ENCODE data around the gene NSD2. TPM values are rescaled to one million over a fixed set of nuclear protein-coding genes. Genes with fewer than 3 reads are reported as not detected.
"Not testable (repeated sequence)": the region's sequence is repeated elsewhere in the genome, so short reads cannot be mapped to it uniquely, and the experiment has no call there.

Gene NSD2
- polyA plus RNA-seq, 4 donors, result 8.4 to 46.4 (median 22.5) TPM

DNA sequence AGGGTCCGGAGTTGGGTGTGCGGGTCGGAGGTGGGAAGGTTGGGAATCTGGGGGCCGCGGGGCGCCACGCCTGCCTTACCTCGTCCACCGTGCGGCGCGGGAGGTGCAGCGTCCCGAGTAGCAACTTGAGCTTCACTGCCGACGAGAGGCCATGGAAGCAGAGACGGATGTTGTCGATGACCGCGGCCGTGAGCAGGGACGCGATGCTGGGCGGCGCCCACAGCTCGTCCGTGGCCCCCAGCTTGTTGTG, 137.4 kb downstream of the NSD2 start:
- Histone ChIP-seq H3K27ac (ENCODE audit: low read depth in 1 of 3, low read length in 2 of 3) (peak overlapping the region; percentile 87 to 95 (median 92)), H3K36me3 (ENCODE audit: control insufficient read depth in 3 of 3, insufficient read depth in 2 of 3, low read depth in 1 of 3, low read length in 3 of 3) (peaks cover 0 to 20% (median 4%) of the 10 kb centered on the region in 3 donors), H3K4me3 (ENCODE audit: low read depth in 1 of 3, low read length in 3 of 3) (peak overlapping the region; percentile 82 to 94 (median 89)), H3K27me3 (ENCODE audit: control insufficient read depth in 3 of 3, insufficient read depth in 3 of 3, low read length in 3 of 3) (no peaks in the 10 kb centered on the region), H3K9me3 (ENCODE audit: control insufficient read depth in 2 of 2, insufficient read depth in 1 of 2, low read depth in 1 of 2, low read length in 1 of 2) (no peaks in the 10 kb centered on the region), H3K4me1 (ENCODE audit: control insufficient read depth in 3 of 3, insufficient read depth in 2 of 3, low read depth in 1 of 3, low read length in 2 of 3) (peaks cover 0 to 3% (median 2%) of the 10 kb centered on the region in 3 donors)
- WGBS, 3 donors, result 0 to 1% (median 0%) methylated on average over 20 to 27 of the region's 27 CpGs
- FAIRE-seq (no peak), DNase-seq (no peak)

- H3K9me3 ChIP-seq (ENCODE audit: control insufficient read depth in 2 of 2, insufficient read depth in 1 of 2, low read depth in 1 of 2, low read length in 1 of 2), result no peaks in the 10 kb centered on the region
- H3K27ac ChIP-seq (ENCODE audit: low read depth in 1 of 3, low read length in 2 of 3), result peak within 1 kb of the TSS; percentile 87 to 95 (median 92)
- H3K36me3 ChIP-seq (ENCODE audit: control insufficient read depth in 3 of 3, insufficient read depth in 2 of 3, low read depth in 1 of 3, low read length in 3 of 3), result peaks cover 0 to 16% (median 4%) of the 10 kb centered on the region in 3 donors
- no peaks in the 10 kb centered on the region for H3K27me3 ChIP-seq (ENCODE audit: control insufficient read depth in 3 of 3, insufficient read depth in 3 of 3, low read length in 3 of 3)
- DNase-seq (peak; percentile 97 to 99), FAIRE-seq (no peak)
- WGBS, 3 donors, result 0% methylated on average over 76 to 95 of the region's 95 CpGs
- peak within 1 kb of the TSS; percentile 82 to 94 (median 89) for H3K4me3 ChIP-seq (ENCODE audit: low read depth in 1 of 3, low read length in 3 of 3)
- H3K4me1 ChIP-seq (ENCODE audit: control insufficient read depth in 3 of 3, insufficient read depth in 2 of 3, low read depth in 1 of 3, low read length in 2 of 3), result peaks cover 0 to 3% (median 2%) of the 10 kb centered on the region in 3 donors
Measured at GRCh38 chr4:2008921-2009650, 137.9 kb downstream of the NSD2 start, which contains the start of gene NELFA. NELFA (minus strand) TSS chr4:2008974; CDS start chr4:2008959, 15 bp downstream.

- no peaks in the 10 kb centered on the region for H3K9me3 ChIP-seq (ENCODE audit: control insufficient read depth in 2 of 2, insufficient read depth in 1 of 2, low read depth in 1 of 2, low read length in 1 of 2)
- peaks cover 0 to 3% (median 2%) of the 10 kb centered on the region in 3 donors for H3K4me1 ChIP-seq (ENCODE audit: control insufficient read depth in 3 of 3, insufficient read depth in 2 of 3, low read depth in 1 of 3, low read length in 2 of 3)
- FAIRE-seq (no peak), DNase-seq (peak; percentile 72 to 85)
- peak overlapping the region; percentile 82 to 94 (median 89) for H3K4me3 ChIP-seq (ENCODE audit: low read depth in 1 of 3, low read length in 3 of 3)
- WGBS, 3 donors, result 1 to 5% (median 5%) methylated on average over 23 of the region's 23 CpGs
- no peaks in the 10 kb centered on the region for H3K27me3 ChIP-seq (ENCODE audit: control insufficient read depth in 3 of 3, insufficient read depth in 3 of 3, low read length in 3 of 3)
- peak overlapping the region; percentile 87 to 95 (median 92) for H3K27ac ChIP-seq (ENCODE audit: low read depth in 1 of 3, low read length in 2 of 3)
- peaks cover 0 to 13% (median 4%) of the 10 kb centered on the region in 3 donors for H3K36me3 ChIP-seq (ENCODE audit: control insufficient read depth in 3 of 3, insufficient read depth in 2 of 3, low read depth in 1 of 3, low read length in 3 of 3)
Measured at GRCh38 chr4:2009651-2010233, 138.5 kb downstream of the NSD2 start.

- Histone ChIP-seq H3K27me3 (ENCODE audit: control insufficient read depth in 3 of 3, insufficient read depth in 3 of 3, low read length in 3 of 3) (no peaks in the 10 kb centered on the region), H3K27ac (ENCODE audit: low read depth in 1 of 3, low read length in 2 of 3) (no peak overlapping the region), H3K4me3 (ENCODE audit: low read depth in 1 of 3, low read length in 3 of 3) (no peak overlapping the region), H3K36me3 (ENCODE audit: control insufficient read depth in 3 of 3, insufficient read depth in 2 of 3, low read depth in 1 of 3, low read length in 3 of 3) (peaks cover 0 to 3% (median 0%) of the 10 kb centered on the region in 3 donors), H3K9me3 (ENCODE audit: control insufficient read depth in 2 of 2, insufficient read depth in 1 of 2, low read depth in 1 of 2, low read length in 1 of 2) (no peaks in the 10 kb centered on the region), H3K4me1 (ENCODE audit: control insufficient read depth in 3 of 3, insufficient read depth in 2 of 3, low read depth in 1 of 3, low read length in 2 of 3) (peaks cover 0 to 3% (median 2%) of the 10 kb centered on the region in 3 donors)
- DNase-seq, result no peak
- no peak for FAIRE-seq
- 84 to 88% (median 86%) methylated on average over 3 of the region's 3 CpGs for WGBS, 3 donors
Measured at GRCh38 chr4:2011583-2011982, 140.4 kb downstream of the NSD2 start.

- no peaks in the 10 kb centered on the region for H3K36me3 ChIP-seq (ENCODE audit: control insufficient read depth in 3 of 3, insufficient read depth in 2 of 3, low read depth in 1 of 3, low read length in 3 of 3)
- no peak for FAIRE-seq
- H3K4me1 ChIP-seq (ENCODE audit: control insufficient read depth in 3 of 3, insufficient read depth in 2 of 3, low read depth in 1 of 3, low read length in 2 of 3), result no peaks in the 10 kb centered on the region
- no peak overlapping the region for H3K27ac ChIP-seq (ENCODE audit: low read depth in 1 of 3, low read length in 2 of 3)
- no peak overlapping the region for H3K4me3 ChIP-seq (ENCODE audit: low read depth in 1 of 3, low read length in 3 of 3)
- H3K9me3 ChIP-seq (ENCODE audit: control insufficient read depth in 2 of 2, insufficient read depth in 1 of 2, low read depth in 1 of 2, low read length in 1 of 2), result no peaks in the 10 kb centered on the region
- no peak for DNase-seq
- 71 to 90% (median 88%) methylated on average over 4 of the region's 4 CpGs for WGBS, 3 donors
- H3K27me3 ChIP-seq (ENCODE audit: control insufficient read depth in 3 of 3, insufficient read depth in 3 of 3, low read length in 3 of 3), result peaks cover 0 to 3% (median 0%) of the 10 kb centered on the region in 3 donors
Measured at GRCh38 chr4:2015008-2015407, 143.8 kb downstream of the NSD2 start.

GRCh38 chr4:2021358-2022018, 150.3 kb downstream of the NSD2 start:
- H3K4me3 ChIP-seq (ENCODE audit: low read depth in 1 of 3, low read length in 3 of 3), result peak overlapping the region in 1 of 3 donors; percentile 13
- not testable (repeated sequence) for H3K9me3 ChIP-seq (ENCODE audit: control insufficient read depth in 2 of 2, insufficient read depth in 1 of 2, low read depth in 1 of 2, low read length in 1 of 2); H3K4me1 ChIP-seq (ENCODE audit: control insufficient read depth in 3 of 3, insufficient read depth in 2 of 3, low read depth in 1 of 3, low read length in 2 of 3); FAIRE-seq; H3K36me3 ChIP-seq (ENCODE audit: control insufficient read depth in 3 of 3, insufficient read depth in 2 of 3, low read depth in 1 of 3, low read length in 3 of 3); H3K27me3 ChIP-seq (ENCODE audit: control insufficient read depth in 3 of 3, insufficient read depth in 3 of 3, low read length in 3 of 3)
- 11 to 25% (median 20%) methylated on average over 15 of the region's 15 CpGs for WGBS, 3 donors
- DNase-seq, result peak in 1 of 2 donors; percentile 79
- H3K27ac ChIP-seq (ENCODE audit: low read depth in 1 of 3, low read length in 2 of 3), result peak overlapping the region in 1 of 3 donors; percentile 61

DNA sequence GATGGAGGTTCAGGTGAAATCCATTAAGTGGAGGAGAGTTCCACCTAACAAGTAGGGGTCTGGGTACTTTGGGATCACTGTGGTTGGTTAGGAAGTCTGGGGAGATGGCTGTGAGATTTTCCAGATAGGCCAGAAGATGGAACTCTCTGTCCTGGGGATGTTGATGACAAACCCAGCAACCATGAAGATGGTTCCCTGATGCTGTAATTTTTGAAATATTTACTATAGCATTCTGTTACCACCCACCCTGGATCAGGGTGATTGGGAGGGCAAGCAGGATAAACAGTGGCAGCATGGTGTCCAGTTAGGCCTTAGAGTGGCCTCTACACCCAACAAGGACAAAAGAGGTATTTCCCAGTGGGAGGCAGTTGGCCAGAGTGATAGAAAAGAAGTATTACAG, 153.5 kb downstream of the NSD2 start:
- Histone ChIP-seq H3K27me3 (ENCODE audit: control insufficient read depth in 3 of 3, insufficient read depth in 3 of 3, low read length in 3 of 3) (peaks cover 0 to 1% (median 0%) of the 10 kb centered on the region in 3 donors), H3K9me3 (ENCODE audit: control insufficient read depth in 2 of 2, insufficient read depth in 1 of 2, low read depth in 1 of 2, low read length in 1 of 2) (peaks cover 1 to 7% of the 10 kb centered on the region in 2 donors), H3K27ac (ENCODE audit: low read depth in 1 of 3, low read length in 2 of 3) (no peak overlapping the region), H3K36me3 (ENCODE audit: control insufficient read depth in 3 of 3, insufficient read depth in 2 of 3, low read depth in 1 of 3, low read length in 3 of 3) (no peaks in the 10 kb centered on the region), H3K4me3 (ENCODE audit: low read depth in 1 of 3, low read length in 3 of 3) (no peak overlapping the region), H3K4me1 (ENCODE audit: control insufficient read depth in 3 of 3, insufficient read depth in 2 of 3, low read depth in 1 of 3, low read length in 2 of 3) (peaks cover 0 to 9% (median 0%) of the 10 kb centered on the region in 3 donors)
- FAIRE-seq, result no peak
- no peak for DNase-seq

- no peak overlapping the region for H3K4me3 ChIP-seq (ENCODE audit: low read depth in 1 of 3, low read length in 3 of 3)
- no peaks in the 10 kb centered on the region for H3K36me3 ChIP-seq (ENCODE audit: control insufficient read depth in 3 of 3, insufficient read depth in 2 of 3, low read depth in 1 of 3, low read length in 3 of 3)
- H3K27ac ChIP-seq (ENCODE audit: low read depth in 1 of 3, low read length in 2 of 3), result no peak overlapping the region
- FAIRE-seq (no peak), DNase-seq (no peak)
- peaks cover 0 to 1% (median 0%) of the 10 kb centered on the region in 3 donors for H3K27me3 ChIP-seq (ENCODE audit: control insufficient read depth in 3 of 3, insufficient read depth in 3 of 3, low read length in 3 of 3)
- H3K4me1 ChIP-seq (ENCODE audit: control insufficient read depth in 3 of 3, insufficient read depth in 2 of 3, low read depth in 1 of 3, low read length in 2 of 3), result peaks cover 0 to 7% (median 0%) of the 10 kb centered on the region in 3 donors
- H3K9me3 ChIP-seq (ENCODE audit: control insufficient read depth in 2 of 2, insufficient read depth in 1 of 2, low read depth in 1 of 2, low read length in 1 of 2), result peaks cover 1 to 7% of the 10 kb centered on the region in 2 donors
Measured at GRCh38 chr4:2025817-2026216, 154.6 kb downstream of the NSD2 start.
